Ovary (tissue), 9 donors: ENCODE measurements around the gene GFER. TPM values are rescaled to one million over a fixed set of nuclear protein-coding genes. Genes with fewer than 3 reads are reported as not detected.

Source experiments
- DNase-seq, 5 donors: peaks; one replicate each; pipeline ENCODE4 v3.0.0-alpha.2; 2019 to 2020
- H3K27ac ChIP-seq, 2 donors: fragments of 200-600 bp; one replicate each; pipeline versions ENCODE4 v1.5.1 to v1.8.0; 2019 to 2022
- H3K27me3 ChIP-seq: fragments of 200-600 bp; one replicate; pipeline ENCODE4 v1.8.0; 2022
- H3K36me3 ChIP-seq: fragments of 200-600 bp; sonication (generic); one replicate; pipeline ENCODE4 v1.5.1; 2019
- H3K4me1 ChIP-seq: one replicate; pipeline ENCODE4 v1.8.1; 2013; ENCODE audit warnings: mild to moderate bottlenecking, moderate library complexity; ENCODE audit not compliant: insufficient read depth
- H3K4me3 ChIP-seq: fragments of 200-600 bp; sonication (generic); one replicate; pipeline ENCODE4 v1.5.1; 2017
- H3K9me3 ChIP-seq, 2 donors: fragments of 200-600 bp in 1 of 2; sonication (generic) in 1 of 2; one replicate each; pipeline versions ENCODE4 v1.5.1 to v1.8.1; 2013 to 2019; ENCODE audit warnings: mild to moderate bottlenecking in 1 of 2, moderate library complexity in 1 of 2
- CTCF ChIP-seq, 3 donors: fragments of 450-650 bp in 2 of 3; fragments of 200-600 bp in 1 of 3; IDR thresholded peaks; one replicate each; pipeline versions ENCODE4 v1.5.1 to v1.8.0; 2016 to 2022; ENCODE audit warnings: antibody characterized with exemption in 3 of 3, mild to moderate bottlenecking in 1 of 3
- EP300 ChIP-seq: sonication (generic); formaldehyde crosslinking; IDR thresholded peaks from one replicate; pipeline ENCODE4 v1.6.1; 2017; ENCODE audit warnings: antibody characterized with exemption
- POLR2A ChIP-seq: fragments of 450-650 bp; IDR thresholded peaks from one replicate; pipeline ENCODE4 v1.6.1; 2017; ENCODE audit warnings: antibody characterized with exemption, mild to moderate bottlenecking, moderate library complexity
- whole genome bisulfite sequencing, 3 donors: extraction: QIAGEN DNeasy Blood & Tissue Kit in 1 of 3; methylation state at CpG; one replicate each; pipeline versions ENCODE4 v1.1.5 to v1.1.7; 2013 to 2017; 5-methylcytosine and 5-hydroxymethylcytosine counted together
- intact Hi-C, 4 donors: fragments of 100-400 bp; cut with DNase I; formaldehyde crosslinking; loops; one replicate each; pipeline versions ENCODE4 v1.11.0 to v1.15.1; 2022 to 2023
- polyA plus RNA-seq, 2 donors: library from polyadenylated mRNA; stranded (reverse); fragments of 200-250 nt in 1 of 2; fragments of 350-450 nt in 1 of 2; fragmentation: Illumina TruSeq in 1 of 2; extraction: RNeasy Lipid Tissue Mini Kit (QIAGEN cat#74804) in 1 of 2; gene quantifications; one replicate each; pipeline ENCODE4 v1.2.3, GENCODE V29; 2013 to 2014
- total RNA-seq, 7 donors: library from RNA; depleted of rRNA in 2 of 7; stranded (reverse); fragments of >200 nt in 2 of 7; fragmentation: NEBNext Ultra II Directional in 3 of 7; extraction: Animal tissue kit (Norgen Biotek cat#: 25700) in 3 of 7; gene quantifications; one replicate each; pipeline versions ENCODE4 v1.1.0 to v1.2.4, GENCODE V29; 2016 to 2023
- donor health status: DM: no; HTN: no; CAD: no; lungs with moderate emphysema.
- donor health status: DM: no; HTN: no; CAD: no.
- donor health status: Bipolar disorder and iron deficiency.
- donor health status: DM: yes; HTN: yes; CAD: no.
- donor health status: DM: no; HTN: no; CAD: no.
- donor health status: DM: yes; HTN: yes; CAD: no.

The GFER gene
- total and polyA plus RNA-seq, 9 donors: 6.1 to 18.5 (median 14.0) TPM

GRCh38 chr16:1998852-1999801 lies 15.1 kb downstream of the GFER start:
- Histone ChIP-seq H3K4me3 (no peak overlapping the region), H3K36me3 (no peaks in the 10 kb centered on the region), H3K9me3 (no peaks in the 10 kb centered on the region), H3K4me1 (peaks cover 9% of the 10 kb centered on the region), H3K27me3 (no peaks in the 10 kb centered on the region), H3K27ac (no peak overlapping the region)
- intact Hi-C loops: no loop called here
- DNase-seq: peak in 2 of 5 donors; percentile 26 to 46
- TF ChIP-seq EP300 (no peak), CTCF (IDR thresholded peaks at IDR 0.05) (no peak), POLR2A (no peak)
- 86 to 88% (median 87%) methylated on average over 30 to 39 of the region's 39 CpGs for WGBS, 3 donors

- TF ChIP-seq POLR2A (no peak), EP300 (no peak), CTCF (IDR thresholded peaks at IDR 0.05) (no peak)
- 71 to 84% (median 72%) methylated on average over 27 to 28 of the region's 28 CpGs for WGBS, 3 donors
- intact Hi-C loops: no loop called here
- no peaks in the 10 kb centered on the region for H3K36me3 ChIP-seq
- H3K4me3 ChIP-seq: no peak overlapping the region
- DNase-seq: peak in 1 of 5 donors; percentile 40
- H3K9me3 ChIP-seq: no peaks in the 10 kb centered on the region
- no peak overlapping the region for H3K27ac ChIP-seq
- peaks cover 10% of the 10 kb centered on the region for H3K4me1 ChIP-seq
- no peaks in the 10 kb centered on the region for H3K27me3 ChIP-seq
Measured at GRCh38 chr16:1999866-2000514, 16.0 kb downstream of the GFER start.

GRCh38 chr16:2001035-2001434 lies 17.0 kb downstream of the GFER start:
- DNase-seq: no peak
- H3K27ac ChIP-seq: no peak overlapping the region
- H3K4me1 ChIP-seq: peaks cover 10% of the 10 kb centered on the region
- no peak for TF ChIP-seq EP300
- no peak for TF ChIP-seq POLR2A
- TF ChIP-seq CTCF (IDR thresholded peaks at IDR 0.05): no peak
- H3K36me3 ChIP-seq: no peaks in the 10 kb centered on the region
- intact Hi-C loops: no loop called here
- H3K4me3 ChIP-seq: no peak overlapping the region
- WGBS, 3 donors: 91 to 96% (median 96%) methylated on average over 19 of the region's 19 CpGs
- no peaks in the 10 kb centered on the region for H3K27me3 ChIP-seq
- no peaks in the 10 kb centered on the region for H3K9me3 ChIP-seq

GRCh38 chr16:2001456-2002355 lies 17.7 kb downstream of the GFER start:
- TF ChIP-seq EP300: no peak
- no peak for TF ChIP-seq CTCF (IDR thresholded peaks at IDR 0.05)
- no peak for TF ChIP-seq POLR2A
- no peaks in the 10 kb centered on the region for H3K27me3 ChIP-seq
- H3K36me3 ChIP-seq: no peaks in the 10 kb centered on the region
- 91 to 95% (median 92%) methylated on average over 52 to 53 of the region's 53 CpGs for WGBS, 3 donors
- no peak overlapping the region for H3K27ac ChIP-seq
- H3K4me3 ChIP-seq: no peak overlapping the region
- H3K9me3 ChIP-seq: no peaks in the 10 kb centered on the region
- H3K4me1 ChIP-seq: peaks cover 10% of the 10 kb centered on the region
- DNase-seq: peak in 2 of 5 donors; percentile 28 to 36
- intact Hi-C loops: no loop called here
